ENCODE measurements around the gene KATNB1.

KATNB1 gene

DNA sequence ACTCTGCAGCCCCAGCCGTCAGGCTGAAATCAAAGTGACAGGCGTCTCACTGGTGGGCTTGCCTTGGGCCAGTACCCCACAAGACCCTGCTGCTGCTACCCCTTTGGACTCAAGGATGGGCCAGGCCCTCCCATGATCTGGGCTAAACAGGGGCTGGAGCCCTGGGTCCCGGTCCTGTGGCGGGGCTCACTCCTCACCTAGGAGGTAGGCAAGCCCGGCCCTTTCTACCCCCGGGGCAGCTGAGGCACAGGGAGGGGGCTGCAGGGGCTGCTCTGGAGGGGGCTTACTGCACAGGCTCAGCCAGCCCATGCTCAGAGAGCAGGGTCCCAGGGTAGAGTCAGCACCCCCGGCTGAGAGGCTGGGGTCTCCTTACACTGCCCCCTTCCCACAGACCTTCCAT is 23.6 kb downstream of the KATNB1 start:
- no peak for DNase-seq

DNA sequence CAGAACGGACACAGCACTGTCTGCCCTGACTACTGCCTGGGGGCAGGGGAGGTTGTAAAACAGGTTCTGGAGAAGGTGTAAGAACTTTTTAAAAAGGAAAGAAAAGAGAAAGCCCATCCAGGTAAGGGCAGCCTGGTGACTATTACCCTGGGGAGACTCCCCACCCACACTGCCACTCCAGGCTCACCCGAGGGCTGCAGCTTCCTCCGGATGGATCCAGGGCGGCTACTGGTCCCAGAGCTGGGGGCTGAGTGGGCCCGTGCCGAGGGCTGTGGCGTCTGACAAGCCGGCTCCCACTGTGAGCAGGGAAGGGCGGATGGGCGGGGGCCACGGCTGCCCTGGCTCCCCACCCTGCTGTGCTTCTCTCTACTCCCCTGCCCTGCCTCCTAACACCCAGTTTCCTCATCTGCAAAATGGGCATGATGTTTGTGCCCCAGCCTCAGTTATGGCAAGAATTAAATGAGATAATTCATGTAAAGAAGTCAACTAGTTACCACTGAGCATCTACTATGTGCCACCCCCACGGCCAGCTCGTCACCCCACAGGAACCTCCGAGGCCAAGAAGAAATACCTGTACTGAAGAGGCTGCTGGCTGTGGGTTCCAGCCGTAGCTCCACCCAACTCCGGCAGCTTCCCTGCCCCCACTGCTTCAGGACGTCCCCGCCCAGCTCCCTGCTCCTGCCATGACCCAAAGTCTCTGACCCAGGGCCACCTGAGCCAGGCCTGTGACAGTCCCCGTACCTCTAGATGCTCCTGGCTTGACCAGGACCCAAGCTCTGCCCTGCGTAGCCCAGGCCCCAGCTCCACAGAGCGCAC is 24.2 kb downstream of the KATNB1 start:
- no peak for DNase-seq

DNA sequence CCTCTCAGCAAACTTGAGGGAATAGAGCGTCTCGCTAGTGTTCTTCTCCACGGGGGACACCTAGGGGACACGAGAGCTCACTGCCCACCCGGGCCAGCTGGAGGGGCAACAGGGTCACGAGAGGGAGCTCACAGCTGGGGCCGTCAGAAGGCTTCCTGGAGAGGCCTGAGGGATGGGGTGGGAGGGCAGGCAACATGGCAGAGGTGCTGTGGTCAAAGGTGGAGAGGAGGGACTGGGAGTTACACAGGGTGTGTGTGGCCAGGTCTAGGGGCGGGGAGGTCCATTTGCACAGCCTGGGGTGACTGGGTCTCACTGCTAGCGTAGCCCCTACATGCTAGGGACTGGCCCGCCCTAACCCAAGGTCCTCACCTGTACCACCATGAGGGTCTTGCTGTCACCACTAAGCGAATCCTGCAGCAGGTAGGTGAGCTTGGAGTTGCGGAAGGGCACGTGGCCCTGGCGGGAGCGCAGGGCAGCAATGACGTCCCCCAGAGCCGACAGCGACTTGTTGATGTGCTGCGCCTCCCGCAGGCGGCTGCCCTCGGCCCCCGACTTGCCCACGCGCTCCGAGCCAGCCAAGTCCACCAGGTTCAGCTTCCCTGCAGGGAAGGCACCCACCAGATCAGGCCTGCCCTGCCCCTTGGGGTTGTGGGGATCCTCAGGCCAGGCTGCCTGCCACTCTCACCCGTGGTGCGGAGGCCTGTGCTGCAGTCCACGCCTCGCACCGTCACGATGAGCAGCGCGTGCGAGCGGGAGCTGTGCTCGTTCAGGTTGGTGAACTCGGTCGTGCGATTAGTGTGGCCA is 25.0 kb downstream of the KATNB1 start:
- no peak for DNase-seq

DNA sequence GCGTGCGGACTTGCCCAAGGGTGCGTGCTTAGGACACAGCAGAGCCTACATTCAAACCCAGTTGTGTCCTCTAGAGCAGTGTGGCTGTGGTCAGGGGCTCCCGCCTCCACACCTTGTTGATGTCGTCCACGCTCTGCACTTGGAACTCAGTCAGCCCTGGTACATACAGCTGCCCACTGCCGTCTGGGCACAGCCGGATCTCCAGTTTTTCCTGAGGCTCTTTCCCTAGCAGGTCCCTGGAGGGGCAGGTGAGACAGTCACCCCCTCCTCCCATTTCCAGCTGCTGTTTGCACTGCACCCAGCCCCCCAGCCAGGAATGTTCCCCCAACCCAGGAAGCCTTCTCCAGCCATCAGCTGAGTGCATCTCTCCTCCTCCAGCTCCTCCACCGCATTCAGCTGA is 25.7 kb downstream of the KATNB1 start:
- DNase-seq: no peak

DNA sequence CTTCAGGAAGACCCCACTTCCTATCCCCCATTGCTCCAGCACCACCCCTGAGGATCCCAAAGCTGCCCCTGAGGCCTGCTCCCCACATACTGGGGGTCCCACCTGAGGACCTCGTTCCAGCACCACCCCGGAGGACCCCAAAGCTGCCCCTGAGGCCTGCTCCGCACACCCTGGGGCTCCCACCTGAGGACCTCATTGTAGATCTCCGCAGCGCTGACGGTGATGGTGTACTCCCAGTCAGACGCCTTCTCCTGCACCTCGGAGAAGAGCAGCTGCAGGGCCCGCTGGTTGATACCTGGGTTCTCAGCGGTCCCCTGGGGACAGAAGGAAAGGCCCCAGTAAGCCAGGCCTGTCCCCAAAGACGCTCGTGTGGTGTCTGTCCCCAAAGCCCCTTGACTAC is 26.4 kb downstream of the KATNB1 start:
- DNase-seq: no peak

DNA sequence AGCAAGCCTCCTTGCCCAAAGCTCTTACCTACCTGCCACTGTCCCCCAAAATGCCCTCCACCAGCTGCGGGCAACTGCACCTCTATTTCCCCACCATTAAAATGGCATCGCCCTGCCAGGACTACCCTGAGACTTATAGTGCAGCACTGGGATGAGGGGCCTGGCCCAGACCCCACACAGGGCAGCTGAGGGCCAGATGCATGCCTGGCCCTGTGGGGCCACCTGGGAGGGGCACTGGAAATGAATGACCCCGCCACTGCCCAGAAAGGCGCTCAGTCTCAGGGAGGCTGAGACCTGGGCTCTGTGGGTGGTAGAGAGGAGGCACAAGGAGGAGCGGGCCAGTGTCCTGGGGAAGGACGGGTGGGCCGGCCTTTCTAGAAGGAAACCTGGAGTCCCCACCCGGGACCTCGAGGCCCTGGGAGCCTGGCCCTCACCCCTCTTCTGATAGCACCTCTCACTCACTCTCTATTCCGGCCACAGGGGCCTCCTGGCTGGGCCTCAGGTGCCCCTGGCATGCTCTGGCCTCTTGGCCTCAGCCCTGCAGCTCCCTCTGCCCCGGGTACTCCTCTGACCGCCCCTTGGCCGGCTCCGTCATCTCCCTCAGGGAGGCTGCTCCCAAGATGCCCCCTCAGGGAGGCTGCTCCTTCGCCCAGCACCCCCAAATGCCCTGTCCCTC is 26.9 kb downstream of the KATNB1 start:
- DNase-seq: no peak

DNA sequence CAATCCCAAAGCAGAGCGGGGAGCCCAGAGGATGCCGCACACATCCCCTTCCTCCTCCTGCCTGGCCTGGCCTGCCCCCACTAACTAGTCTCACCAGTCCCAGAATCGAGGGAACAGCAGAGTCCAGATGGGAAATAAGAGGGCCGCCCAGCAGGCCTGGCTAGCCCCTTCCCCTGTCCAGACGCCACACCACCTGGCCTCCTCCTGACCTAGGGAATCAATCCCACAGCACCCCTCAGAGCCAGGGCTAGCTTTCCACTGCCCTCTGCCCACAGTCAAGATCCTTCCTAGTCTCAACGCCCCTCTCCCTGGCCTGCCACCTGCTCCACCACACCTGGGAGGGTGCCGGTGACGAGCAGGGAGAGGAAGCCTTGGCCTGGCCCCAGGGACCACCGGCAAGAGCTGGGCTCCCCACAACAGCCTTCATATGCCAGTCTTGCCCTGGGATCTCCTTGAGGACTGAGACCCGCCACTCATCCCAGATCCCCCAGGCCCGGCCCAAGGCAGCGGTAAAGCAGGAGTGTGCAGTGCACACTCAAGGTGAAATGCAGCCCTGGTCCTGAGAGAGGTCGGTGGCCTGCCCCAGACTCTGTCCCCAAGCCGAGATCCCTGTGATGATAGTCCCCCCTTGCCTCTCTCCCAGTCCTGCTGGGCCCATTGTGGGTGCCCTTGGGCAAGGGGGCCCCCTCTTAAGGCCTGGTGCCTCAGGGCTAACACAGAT is 27.9 kb downstream of the KATNB1 start:
- no peak for DNase-seq

DNA sequence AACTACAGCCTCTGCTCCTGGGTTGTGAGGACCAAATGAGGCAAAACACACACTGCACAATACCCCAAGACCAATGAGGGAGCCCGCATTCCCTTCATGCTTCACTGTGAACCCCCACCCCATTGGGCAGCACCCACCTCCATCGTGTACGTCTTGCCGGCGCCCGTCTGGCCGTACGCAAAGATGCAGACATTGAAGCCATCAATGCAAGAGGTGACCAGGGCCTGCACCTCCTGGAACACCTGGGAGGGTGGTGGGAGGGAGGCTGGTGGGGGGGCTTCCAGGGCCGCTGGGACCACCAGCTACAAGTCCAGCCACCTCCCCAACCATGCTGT is 28.4 kb downstream of the KATNB1 start:
- no peak for DNase-seq

DNA sequence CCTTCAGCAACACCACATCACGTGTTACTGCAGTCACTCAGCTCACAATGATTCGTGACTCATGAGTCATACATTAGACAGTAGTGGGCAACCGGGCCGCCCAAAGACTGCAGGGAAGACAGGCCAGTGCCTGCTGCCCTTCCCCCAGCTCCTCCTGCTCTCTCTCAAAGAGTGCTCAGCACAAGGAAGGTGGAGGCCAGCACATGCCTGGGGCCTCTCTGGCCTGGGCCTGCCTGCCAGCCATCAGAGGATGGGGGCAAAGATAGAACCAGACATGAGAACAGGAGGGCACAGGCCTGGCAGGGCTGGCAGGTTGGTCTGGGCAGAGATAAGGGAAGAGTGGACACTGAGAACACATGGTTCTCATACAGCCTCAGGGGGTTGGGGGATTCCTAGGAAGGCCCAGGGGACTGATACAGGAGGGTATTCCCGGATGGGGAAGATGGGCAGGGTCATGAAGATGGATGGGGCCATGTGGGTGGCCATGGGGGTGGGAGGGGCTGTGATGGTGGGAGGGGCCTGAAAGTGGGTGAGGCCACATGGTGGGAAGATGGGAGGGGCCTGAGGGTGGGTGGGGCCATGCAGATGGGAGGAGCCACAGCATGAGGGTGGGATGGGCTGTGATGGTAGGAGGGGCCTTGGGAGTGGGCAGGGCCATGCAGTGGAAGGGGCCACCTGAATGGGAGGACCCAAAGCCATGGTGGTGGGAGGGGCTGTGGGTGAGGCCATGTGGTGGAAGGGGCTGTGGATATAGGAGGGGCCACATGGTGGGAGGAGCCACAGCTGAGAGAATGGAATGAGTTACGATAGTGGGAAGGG is 29.0 kb downstream of the KATNB1 start:
- peak; percentile 2 for DNase-seq

DNA sequence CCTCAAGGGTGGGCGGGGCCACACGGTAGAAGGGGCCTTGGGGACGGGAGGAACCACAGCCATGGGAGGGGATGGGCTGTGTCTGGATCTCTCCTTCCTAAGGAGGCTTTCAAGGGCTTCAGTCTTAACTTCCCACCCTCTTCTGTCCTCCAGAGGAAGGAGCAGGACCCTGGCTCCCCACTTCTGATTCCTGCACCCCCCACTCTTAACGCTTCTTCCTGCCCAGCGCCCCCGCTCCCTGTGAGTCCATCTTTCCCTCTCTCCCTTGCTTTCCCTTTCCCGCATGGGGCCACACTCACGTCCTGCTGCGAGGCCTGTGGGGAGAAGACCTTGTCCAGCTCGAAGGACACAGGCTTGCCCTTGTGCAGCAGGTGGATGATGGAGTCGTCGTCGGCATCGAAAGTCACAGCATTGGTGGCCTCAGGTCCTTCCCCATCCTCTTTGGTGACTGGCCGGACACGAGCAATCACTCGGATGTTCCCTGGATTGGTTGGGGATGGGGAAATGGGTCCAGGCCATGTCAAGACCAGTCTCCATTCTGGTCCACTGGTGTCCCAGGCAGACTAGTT is 29.7 kb downstream of the KATNB1 start:
- DNase-seq: no peak

DNA sequence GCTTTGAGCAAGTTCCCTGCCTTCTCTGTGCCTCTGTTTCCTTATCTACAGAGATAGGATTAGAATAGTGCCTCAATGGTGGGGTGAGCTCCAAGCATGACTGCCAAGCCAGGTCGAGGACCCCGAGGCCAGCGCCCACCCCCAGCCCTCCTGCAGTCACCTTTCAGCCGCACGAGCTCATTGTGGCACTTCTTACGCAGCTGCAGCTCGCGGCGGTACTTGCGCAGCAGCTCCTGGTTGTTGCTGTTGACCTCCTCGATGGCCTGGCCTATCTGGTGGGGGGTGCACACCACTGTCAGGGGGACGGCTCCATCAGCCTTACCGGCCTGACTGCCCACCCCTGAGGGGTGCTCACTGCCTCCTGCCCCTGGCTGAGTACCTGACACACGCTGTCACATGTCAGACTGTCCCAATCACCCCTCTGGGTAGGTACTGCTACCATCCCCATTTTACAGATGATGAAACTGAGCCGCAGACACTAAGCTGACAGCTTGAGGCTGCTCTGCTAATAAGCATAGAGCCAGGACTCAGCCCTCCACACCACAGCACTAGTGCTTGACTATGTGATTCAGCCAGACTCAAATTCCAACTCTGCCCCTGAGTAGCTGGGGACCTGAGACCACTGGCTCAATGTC is 31.3 kb downstream of the KATNB1 start:
- DNase-seq: no peak

DNA sequence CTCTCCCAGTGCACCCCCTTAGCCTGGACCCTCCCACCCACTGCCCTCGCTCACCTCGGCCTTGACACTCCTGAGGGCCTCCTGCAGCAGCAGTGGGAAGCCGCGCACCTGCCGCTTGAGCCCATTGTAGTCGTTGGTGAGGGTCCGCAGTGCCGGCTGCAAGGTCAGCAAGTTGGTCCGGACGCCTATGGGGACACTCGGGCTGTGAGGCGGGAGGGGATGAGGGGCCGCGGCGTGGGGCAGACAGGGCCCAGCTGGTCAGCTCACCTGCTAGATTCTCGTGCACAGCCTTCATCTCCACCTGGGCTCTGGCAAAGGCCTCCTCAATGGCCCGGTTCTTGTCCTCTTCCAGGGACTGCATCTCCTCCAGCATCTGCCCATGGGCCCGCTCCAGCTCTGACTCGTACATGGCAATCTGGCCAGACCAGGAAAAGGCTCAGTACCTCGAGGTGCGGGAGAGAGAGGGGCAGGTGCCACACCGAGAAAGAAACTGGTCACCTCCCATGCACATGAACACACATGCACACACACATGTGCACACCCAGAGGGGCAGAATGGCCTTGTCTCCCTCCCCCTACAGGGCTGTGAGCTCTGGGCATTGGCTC is 34.1 kb downstream of the KATNB1 start:
- no peak for DNase-seq

DNA sequence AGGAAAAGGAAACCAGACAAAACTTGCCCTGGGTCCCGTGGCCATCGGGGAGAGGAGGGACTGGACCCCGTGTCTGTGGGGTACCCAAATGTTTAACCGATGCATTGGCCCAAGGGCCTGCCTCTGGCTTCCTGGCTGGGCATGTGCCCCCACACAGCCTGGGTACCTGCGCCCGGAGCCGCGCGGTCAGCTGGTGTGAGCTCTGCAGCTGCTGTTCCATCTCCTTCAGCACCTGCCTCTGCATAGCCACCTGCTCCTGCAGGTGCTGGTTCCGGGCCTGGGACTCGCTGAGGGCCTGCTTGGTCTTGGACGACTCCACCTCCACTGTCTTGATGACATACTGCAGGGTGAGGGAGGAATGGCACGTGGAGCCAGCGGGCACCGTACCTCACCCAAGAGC is 34.8 kb downstream of the KATNB1 start:
- no peak for DNase-seq

DNA sequence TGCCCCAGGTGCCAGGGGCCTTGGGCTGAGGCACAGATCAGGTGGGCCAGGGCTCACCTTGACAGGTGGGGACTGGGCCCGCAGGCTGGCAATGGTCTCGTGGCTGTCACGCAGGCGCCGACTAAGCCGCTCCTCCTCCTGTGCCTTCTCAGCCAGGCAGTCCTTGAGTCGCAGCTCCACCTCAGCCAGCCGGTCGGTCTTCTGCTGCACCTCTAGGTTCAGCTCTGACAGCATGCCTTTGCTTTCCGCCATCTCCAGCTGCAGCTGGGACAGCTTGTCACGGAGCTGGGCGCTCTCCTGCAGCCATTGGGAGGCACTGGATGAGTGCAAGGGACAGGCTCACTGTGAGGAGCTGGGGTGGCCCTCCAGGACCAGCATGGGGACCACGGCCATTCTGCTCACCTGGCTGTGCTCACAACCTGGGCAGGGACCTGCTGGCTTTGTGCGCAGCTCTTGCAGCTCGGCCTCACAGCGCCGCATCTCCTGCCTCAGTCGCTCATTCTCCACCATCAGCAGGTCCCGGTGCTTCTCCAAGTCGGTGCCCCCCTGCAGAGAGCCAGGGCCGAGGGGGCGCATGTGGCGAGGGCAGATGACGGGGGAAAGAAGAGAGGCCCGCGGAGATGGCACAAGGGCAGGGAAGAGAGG is 35.7 kb downstream of the KATNB1 start:
- no peak for DNase-seq

DNA sequence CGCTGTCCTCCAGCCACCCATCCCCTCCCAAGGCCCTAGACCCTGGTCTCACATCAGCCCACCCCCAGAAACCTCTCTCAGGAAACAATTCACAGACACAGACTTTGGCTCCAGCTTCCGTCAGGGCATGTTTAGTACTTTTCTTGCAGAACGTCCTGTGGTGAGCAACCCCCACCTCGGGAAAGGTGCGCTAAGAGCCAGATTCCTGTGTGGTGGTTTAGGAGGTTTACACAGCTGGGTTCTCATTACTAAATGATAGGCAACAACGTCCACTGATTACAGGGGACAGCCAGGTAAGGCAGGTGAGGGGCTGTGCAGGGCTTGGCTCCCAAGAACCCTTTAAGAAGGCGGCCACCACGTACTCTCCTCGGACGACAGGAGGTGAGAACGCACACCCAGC is 37.4 kb downstream of the KATNB1 start:
- peak; percentile 7 for DNase-seq

DNA sequence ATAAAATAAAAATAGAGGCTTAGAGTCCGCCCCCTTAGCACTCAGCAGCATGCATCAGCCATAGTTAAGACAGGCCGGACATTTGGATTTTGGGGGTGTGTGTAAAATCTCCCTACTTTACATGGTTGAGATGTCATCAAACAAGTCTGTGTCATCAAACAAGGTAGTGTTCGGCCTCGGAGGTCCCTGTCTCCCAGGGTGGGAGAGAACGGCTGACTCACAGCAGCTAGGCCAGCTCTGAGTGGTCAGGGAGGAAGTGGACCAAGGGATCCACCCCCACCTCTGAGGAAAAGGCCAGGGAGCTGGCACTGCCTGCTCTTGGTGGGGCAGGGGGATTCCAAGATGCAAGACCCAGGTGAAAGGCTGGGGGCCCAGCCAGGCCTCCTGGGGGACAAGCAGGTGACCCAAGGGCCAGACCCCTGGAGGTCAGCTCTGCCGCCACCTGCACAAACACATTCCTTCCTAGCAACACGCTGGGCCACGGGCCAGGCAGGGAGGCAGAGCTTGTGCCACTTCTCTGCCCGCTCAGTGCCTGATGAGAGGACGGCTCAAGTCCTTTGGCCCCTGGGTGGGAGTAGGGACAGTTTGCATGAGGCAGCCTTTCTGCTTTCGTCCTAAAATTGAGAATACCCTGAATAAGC is 38.2 kb downstream of the KATNB1 start:
- DNase-seq: no peak

DNA sequence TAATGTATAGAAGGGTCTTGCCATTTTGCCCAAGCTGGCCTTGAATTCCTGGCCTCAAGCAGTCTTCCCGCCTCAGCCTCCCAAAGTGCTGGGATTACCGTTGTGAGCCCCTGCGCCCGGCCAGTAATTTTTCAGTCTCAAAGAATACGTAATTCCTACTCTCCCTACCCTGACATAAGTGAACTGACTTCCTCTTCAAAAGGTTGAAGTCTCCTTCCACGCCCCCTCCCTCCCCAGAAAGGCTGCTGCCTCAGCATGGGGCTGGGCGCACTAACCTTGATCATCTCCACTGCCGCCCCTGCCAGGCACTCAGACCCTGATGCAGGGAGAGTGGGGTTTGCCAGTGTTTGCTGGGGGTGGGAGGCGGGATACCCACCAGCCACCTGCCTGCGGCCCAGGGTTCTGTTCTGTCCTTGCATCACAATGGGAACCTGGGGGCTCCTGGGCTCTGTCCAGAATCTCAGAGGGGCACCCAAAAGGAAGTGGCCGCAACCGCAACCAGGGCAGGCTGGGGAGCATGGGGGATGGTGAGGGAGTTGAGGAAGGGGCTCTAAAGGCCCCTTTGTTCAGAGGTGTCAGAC is 39.2 kb downstream of the KATNB1 start:
- no peak for DNase-seq

DNA sequence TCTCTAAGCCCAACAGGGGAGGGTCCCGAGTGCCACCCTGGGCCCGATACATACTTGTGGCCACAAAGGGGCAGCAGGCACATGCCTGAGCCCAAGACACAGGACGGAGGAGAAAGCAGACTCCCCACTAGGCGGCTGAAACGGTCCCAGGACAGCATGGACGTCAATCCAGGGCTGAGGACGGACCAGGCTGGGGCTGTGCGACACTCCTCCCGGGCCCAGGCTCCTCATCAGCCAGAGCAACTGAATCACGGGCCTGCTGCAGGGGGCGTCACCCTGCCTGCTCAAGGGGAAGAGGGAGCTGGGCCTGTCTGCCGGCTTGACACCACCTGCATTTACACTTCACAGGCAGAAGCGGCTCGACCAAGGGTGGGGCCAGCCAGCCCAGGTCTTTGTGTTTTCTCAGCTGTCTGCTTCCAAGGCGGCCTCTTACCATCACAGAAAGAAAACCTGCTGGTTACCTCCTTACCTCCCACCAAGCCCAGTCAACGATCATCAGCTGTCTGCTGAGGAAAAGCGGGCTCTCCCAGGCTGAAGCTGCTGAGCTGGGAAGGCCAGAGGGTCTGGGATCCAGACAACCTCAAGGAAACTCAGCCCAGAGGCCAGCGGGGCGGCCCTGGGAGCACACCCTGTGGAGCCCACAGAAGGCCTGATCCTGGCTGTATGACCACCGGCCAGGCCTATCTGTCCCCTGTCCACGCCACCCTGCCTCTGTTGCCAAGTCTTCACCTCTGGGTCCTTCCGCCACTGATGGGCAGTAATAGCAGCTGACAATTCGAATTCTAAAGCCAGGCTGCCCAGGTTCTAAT is 40.3 kb downstream of the KATNB1 start:
- peak; percentile 78 for DNase-seq

DNA sequence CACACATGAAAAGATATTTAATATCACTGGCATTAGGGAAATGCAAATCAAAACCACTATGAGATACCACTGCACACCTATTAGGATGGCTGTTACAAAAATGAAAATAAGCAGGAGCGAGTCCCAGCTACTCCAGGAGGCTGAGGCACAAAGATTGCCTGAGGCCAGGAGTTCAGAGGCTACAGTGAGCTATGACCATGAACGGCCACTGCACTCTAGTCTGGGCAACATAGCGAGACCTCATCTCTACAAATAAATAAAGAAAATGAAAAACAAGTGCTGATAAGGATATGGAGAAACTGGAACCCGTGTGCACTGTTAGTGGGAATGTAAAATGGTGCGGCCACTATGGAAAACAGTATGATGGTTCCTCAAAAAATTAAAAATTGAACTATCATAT is 43.1 kb downstream of the KATNB1 start:
- no peak for DNase-seq

Data from NCI-H146 (cell line).